Ovary (tissue), 9 donors: ENCODE results near the gene AUTS2. TPM values are rescaled to one million over a fixed set of nuclear protein-coding genes. Genes with fewer than 3 reads are reported as not detected.
A peak's percentile ranks its signal among the peaks of the same experiment; 100 is the strongest.

Experiments used
- DNase-seq, 5 donors: peaks; one replicate each; pipeline ENCODE4 v3.0.0-alpha.2; 2019 to 2020
- H3K27ac ChIP-seq, 2 donors: fragments of 200-600 bp; one replicate each; pipeline versions ENCODE4 v1.5.1 to v1.8.0; 2019 to 2022
- H3K27me3 ChIP-seq: fragments of 200-600 bp; one replicate; pipeline ENCODE4 v1.8.0; 2022
- H3K36me3 ChIP-seq: fragments of 200-600 bp; sonication (generic); one replicate; pipeline ENCODE4 v1.5.1; 2019
- H3K4me1 ChIP-seq: one replicate; pipeline ENCODE4 v1.8.1; 2013; ENCODE audit warnings: mild to moderate bottlenecking, moderate library complexity; ENCODE audit not compliant: insufficient read depth
- H3K4me3 ChIP-seq: fragments of 200-600 bp; sonication (generic); one replicate; pipeline ENCODE4 v1.5.1; 2017
- H3K9me3 ChIP-seq, 2 donors: fragments of 200-600 bp in 1 of 2; sonication (generic) in 1 of 2; one replicate each; pipeline versions ENCODE4 v1.5.1 to v1.8.1; 2013 to 2019; ENCODE audit warnings: mild to moderate bottlenecking in 1 of 2, moderate library complexity in 1 of 2
- EP300 ChIP-seq: sonication (generic); formaldehyde crosslinking; IDR thresholded peaks from one replicate; pipeline ENCODE4 v1.6.1; 2017; ENCODE audit warnings: antibody characterized with exemption
- POLR2A ChIP-seq: fragments of 450-650 bp; IDR thresholded peaks from one replicate; pipeline ENCODE4 v1.6.1; 2017; ENCODE audit warnings: antibody characterized with exemption, mild to moderate bottlenecking, moderate library complexity
- WGBS, 3 donors: extraction: QIAGEN DNeasy Blood & Tissue Kit in 1 of 3; methylation state at CpG; one replicate each; pipeline versions ENCODE4 v1.1.5 to v1.1.7; 2013 to 2017; 5-methylcytosine and 5-hydroxymethylcytosine counted together
- intact Hi-C, 4 donors: fragments of 100-400 bp; cut with DNase I; formaldehyde crosslinking; loops; one replicate each; pipeline versions ENCODE4 v1.11.0 to v1.15.1; 2022 to 2023
- polyA plus RNA-seq, 2 donors: library from polyadenylated mRNA; stranded (reverse); fragments of 200-250 nt in 1 of 2; fragments of 350-450 nt in 1 of 2; fragmentation: Illumina TruSeq in 1 of 2; extraction: RNeasy Lipid Tissue Mini Kit (QIAGEN cat#74804) in 1 of 2; gene quantifications; one replicate each; pipeline ENCODE4 v1.2.3, GENCODE V29; 2013 to 2014
- total RNA-seq, 7 donors: library from RNA; depleted of rRNA in 2 of 7; stranded (reverse); fragments of >200 nt in 2 of 7; fragmentation: NEBNext Ultra II Directional in 3 of 7; extraction: Animal tissue kit (Norgen Biotek cat#: 25700) in 3 of 7; gene quantifications; one replicate each; pipeline versions ENCODE4 v1.1.0 to v1.2.4, GENCODE V29; 2016 to 2023
- TF ChIP-seq, protein P1 (sequence below), 3 donors: fragments of 450-650 bp in 2 of 3; fragments of 200-600 bp in 1 of 3; IDR thresholded peaks; one replicate each; pipeline versions ENCODE4 v1.5.1 to v1.8.0; 2016 to 2022; ENCODE audit warnings: antibody characterized with exemption in 3 of 3, mild to moderate bottlenecking in 1 of 3
- donor health status: DM: no; HTN: no; CAD: no; lungs with moderate emphysema.
- donor health status: DM: no; HTN: no; CAD: no.
- donor health status: Bipolar disorder and iron deficiency.
- donor health status: DM: yes; HTN: yes; CAD: no.
- donor health status: DM: no; HTN: no; CAD: no.
- donor health status: DM: yes; HTN: yes; CAD: no.

AUTS2 gene
- total and polyA plus RNA-seq, 9 donors = 18.3 to 60.9 (median 44.9) TPM

DNA sequence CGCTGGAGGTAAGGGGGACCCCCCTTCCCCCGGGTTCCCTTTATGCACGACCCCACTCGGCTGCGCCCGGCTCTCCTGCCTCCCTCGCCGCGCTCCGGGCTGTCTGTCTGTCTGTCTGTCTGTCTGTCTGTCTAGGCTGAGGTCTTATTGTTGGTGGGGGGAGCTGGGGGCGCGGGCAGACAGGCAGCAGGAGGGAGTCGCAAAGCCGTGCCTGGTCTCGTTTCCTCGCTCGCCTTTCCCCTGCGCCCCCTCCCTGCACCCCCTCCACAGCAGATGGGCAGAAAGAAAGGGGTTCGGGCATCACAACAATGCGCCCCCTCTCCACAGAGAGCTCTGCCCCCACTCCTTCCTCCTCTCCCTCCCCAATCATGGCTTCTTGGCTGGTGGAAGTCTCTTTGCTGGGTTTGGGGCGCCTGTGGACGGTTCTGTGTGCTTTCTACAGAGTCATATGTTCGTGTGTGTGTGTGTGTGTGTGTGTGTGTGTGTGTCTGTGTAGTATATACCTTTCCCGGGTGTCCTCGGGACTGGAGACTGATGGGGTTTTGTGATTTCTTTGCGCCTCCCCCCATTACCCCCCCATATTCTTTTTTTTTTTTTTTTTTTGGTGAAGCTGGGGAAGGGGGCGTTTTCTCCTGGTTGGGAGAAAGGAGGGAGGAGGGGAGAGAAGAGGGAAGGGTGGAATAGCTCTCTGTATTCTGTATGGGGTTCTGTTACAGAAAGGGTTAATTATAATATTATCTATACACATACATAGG, 1.9 kb downstream of the AUTS2 start:
- peak overlapping the region; percentile 81 for H3K4me3 ChIP-seq
- WGBS, 3 donors = 0 to 1% (median 0%) methylated on average over 27 of the region's 27 CpGs
- intact Hi-C loops = loop anchor here in 1 of 4 donors (10.0 kb wide), 2 partner anchors 155 to 1095 kb away; no protein-coding TSS in a partner anchor
- H3K27me3 ChIP-seq = no peaks in the 10 kb centered on the region
- H3K9me3 ChIP-seq = no peaks in the 10 kb centered on the region
- H3K27ac ChIP-seq = peak overlapping the region in 1 of 2 donors; percentile 36
- peaks cover 10% of the 10 kb centered on the region for H3K4me1 ChIP-seq
- TF ChIP-seq, protein P1, sequence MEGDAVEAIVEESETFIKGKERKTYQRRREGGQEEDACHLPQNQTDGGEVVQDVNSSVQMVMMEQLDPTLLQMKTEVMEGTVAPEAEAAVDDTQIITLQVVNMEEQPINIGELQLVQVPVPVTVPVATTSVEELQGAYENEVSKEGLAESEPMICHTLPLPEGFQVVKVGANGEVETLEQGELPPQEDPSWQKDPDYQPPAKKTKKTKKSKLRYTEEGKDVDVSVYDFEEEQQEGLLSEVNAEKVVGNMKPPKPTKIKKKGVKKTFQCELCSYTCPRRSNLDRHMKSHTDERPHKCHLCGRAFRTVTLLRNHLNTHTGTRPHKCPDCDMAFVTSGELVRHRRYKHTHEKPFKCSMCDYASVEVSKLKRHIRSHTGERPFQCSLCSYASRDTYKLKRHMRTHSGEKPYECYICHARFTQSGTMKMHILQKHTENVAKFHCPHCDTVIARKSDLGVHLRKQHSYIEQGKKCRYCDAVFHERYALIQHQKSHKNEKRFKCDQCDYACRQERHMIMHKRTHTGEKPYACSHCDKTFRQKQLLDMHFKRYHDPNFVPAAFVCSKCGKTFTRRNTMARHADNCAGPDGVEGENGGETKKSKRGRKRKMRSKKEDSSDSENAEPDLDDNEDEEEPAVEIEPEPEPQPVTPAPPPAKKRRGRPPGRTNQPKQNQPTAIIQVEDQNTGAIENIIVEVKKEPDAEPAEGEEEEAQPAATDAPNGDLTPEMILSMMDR (IDR thresholded peaks at IDR 0.05) = no peak
- TF ChIP-seq POLR2A (no peak), EP300 (no peak)
- DNase-seq = peak in 4 of 5 donors; percentile 17 to 46 (median 33)
- no peaks in the 10 kb centered on the region for H3K36me3 ChIP-seq

DNA sequence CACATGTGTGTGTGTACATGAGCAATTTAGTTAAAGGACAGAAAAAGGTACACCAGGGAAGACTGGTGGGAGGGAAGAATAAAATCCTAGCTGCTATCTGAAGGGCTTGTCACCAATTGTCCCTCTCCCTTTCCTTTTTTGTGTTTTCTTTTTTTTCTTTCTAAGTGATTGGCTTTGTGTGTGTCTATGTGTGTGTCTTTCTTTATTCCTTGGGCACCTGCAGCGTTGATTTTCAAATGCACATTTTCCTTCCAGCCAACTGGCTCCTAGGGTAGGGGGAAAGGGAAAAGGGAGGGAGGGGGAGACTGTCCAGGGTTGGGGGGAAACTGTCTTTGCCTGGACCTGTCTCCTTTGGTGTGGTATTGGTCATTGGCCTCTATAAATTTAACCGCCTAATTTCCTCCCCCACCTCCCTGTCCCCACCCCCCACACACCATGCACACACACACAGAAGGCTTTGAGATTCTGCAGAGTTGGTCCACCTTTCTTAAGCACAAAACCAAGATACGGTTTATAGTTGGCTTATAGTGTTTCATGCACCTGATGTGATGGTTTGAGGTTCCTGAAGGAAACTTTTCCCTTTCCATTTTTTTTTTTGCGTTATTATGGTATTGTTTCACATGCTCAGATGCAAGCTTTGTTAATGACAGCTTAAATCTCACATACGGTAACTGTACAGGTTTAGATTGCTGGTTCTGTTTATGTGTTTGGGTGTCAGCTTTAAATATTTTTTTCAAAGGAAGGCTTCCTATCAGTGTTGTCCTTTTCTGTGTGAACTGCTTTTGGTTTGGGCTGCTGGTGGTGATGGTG, 2.6 kb downstream of the AUTS2 start:
- TF ChIP-seq POLR2A (no peak), EP300 (no peak)
- TF ChIP-seq, protein P1 (IDR thresholded peaks at IDR 0.05) = no peak
- no peak for DNase-seq
- Histone ChIP-seq H3K27ac (no peak overlapping the region), H3K9me3 (no peaks in the 10 kb centered on the region), H3K27me3 (no peaks in the 10 kb centered on the region), H3K4me1 (peaks cover 11% of the 10 kb centered on the region), H3K4me3 (peak overlapping the region; percentile 81), H3K36me3 (no peaks in the 10 kb centered on the region)
- WGBS, 3 donors = 55 to 62% (median 60%) methylated on average over 5 of the region's 5 CpGs
- intact Hi-C loops = loop anchor here in 1 of 4 donors (10.0 kb wide), 1 partner anchor 154 kb away; no protein-coding TSS in a partner anchor

DNA sequence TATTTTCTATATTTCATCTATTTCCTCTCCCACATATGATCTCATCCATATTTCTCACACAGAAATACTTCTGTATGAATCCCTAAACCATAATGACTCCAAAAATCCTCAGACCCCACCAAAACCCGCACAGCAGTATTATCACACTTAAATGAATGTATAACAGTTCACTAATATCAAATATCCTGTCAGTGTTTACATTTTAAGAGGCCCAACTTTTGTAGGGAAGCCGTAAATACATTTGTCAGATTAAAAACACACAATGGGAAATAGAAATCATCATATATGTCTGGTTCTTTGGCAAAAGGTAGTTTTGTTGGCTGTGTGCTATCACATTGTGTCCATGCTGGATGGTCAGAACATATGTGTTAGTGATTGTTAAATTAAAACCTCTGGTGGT, 4.2 kb downstream of the AUTS2 start:
- H3K4me1 ChIP-seq = peaks cover 11% of the 10 kb centered on the region
- no peak for DNase-seq
- no peaks in the 10 kb centered on the region for H3K36me3 ChIP-seq
- H3K9me3 ChIP-seq = no peaks in the 10 kb centered on the region
- WGBS, 3 donors = 80 to 89% (median 86%) methylated on average over 2 of the region's 2 CpGs
- no peak for TF ChIP-seq POLR2A
- TF ChIP-seq, protein P1 (IDR thresholded peaks at IDR 0.05) = no peak
- TF ChIP-seq EP300 = no peak
- no peak overlapping the region for H3K27ac ChIP-seq
- intact Hi-C loops = loop anchor here in 1 of 4 donors (10.0 kb wide), 1 partner anchor 152 kb away; no protein-coding TSS in a partner anchor
- no peaks in the 10 kb centered on the region for H3K27me3 ChIP-seq
- no peak overlapping the region for H3K4me3 ChIP-seq

DNA sequence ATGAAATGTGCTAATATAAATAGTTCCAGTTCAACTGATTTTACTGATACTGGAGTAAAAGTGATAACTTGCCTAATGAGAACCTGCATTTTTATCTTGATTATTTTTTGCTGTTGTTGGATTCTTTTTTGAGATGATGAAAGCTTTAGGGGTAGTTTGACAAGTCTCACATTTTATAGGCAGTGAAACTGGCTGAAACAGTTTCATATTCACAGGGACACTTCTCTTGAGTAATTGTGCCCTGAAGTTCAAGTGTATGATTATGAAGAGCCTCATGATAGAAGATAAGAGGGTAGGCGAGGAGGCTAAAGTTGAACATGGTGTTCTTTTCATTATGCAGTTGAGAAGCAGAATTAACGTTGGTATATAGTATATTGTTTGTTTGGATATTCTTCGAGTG, 5.1 kb downstream of the AUTS2 start:
- TF ChIP-seq, protein P1 (IDR thresholded peaks at IDR 0.05) = no peak
- no peak for TF ChIP-seq EP300
- TF ChIP-seq POLR2A = no peak
- intact Hi-C loops = loop anchor here in 1 of 4 donors (10.0 kb wide), 1 partner anchor 151 kb away; no protein-coding TSS in a partner anchor
- no peak for DNase-seq
- H3K27me3 ChIP-seq = no peaks in the 10 kb centered on the region
- WGBS, 3 donors = 71 to 85% (median 81%) methylated on average over 3 of the region's 3 CpGs
- H3K4me3 ChIP-seq = no peak overlapping the region
- peaks cover 11% of the 10 kb centered on the region for H3K4me1 ChIP-seq
- no peak overlapping the region for H3K27ac ChIP-seq
- H3K36me3 ChIP-seq = no peaks in the 10 kb centered on the region
- no peaks in the 10 kb centered on the region for H3K9me3 ChIP-seq
